CD14-positive monocyte (primary cell): Measurements from ENCODE around the gene ACTRT2. TPM values are rescaled to one million over a fixed set of nuclear protein-coding genes. Genes with fewer than 3 reads are reported as not detected.

ENCODE experiments used
- DNase-seq, 3 donors: peaks; one replicate each; pipeline ENCODE4 v3.0.0-alpha.2; 2011 to 2022
- H2AFZ ChIP-seq: 2 replicates; pipeline ENCODE4 v1.6.0; 2012; ENCODE audit warnings: mild to moderate bottlenecking, low read depth, low read length, inconsistent platforms; ENCODE audit not compliant: insufficient read depth, poor library complexity, severe bottlenecking
- H3K27ac ChIP-seq, 2 donors: 1 replicate in 1 of 2; 2 replicates in 1 of 2; pipeline ENCODE4 v1.5.1; 2012 to 2013; ENCODE audit warnings: low read length in 2 of 2, control low read depth in 1 of 2, inconsistent platforms in 1 of 2, low read depth in 1 of 2, mild to moderate bottlenecking in 1 of 2
- H3K27me3 ChIP-seq, 2 donors: one replicate each; pipeline versions ENCODE4 v1.6.0 to v1.6.1; 2011 to 2013; ENCODE audit warnings: low read length in 2 of 2; ENCODE audit not compliant: control insufficient read depth in 2 of 2, insufficient read depth in 2 of 2
- H3K36me3 ChIP-seq, 2 donors: replicated peaks in 1 of 2; 1 replicate in 1 of 2; 2 replicates in 1 of 2; pipeline versions ENCODE4 v1.5.1 to v1.6.1; 2012 to 2013; ENCODE audit warnings: low read length in 2 of 2, control low read depth in 1 of 2, inconsistent platforms in 1 of 2, mild to moderate bottlenecking in 1 of 2; ENCODE audit not compliant: insufficient read depth in 2 of 2, control insufficient read depth in 1 of 2
- H3K4me1 ChIP-seq, 2 donors: 1 replicate in 1 of 2; 2 replicates in 1 of 2; pipeline versions ENCODE4 v1.5.1 to v1.6.1; 2012 to 2013; ENCODE audit warnings: low read length in 2 of 2, control low read depth in 1 of 2, inconsistent platforms in 1 of 2, mild to moderate bottlenecking in 1 of 2, moderate library complexity in 1 of 2; ENCODE audit not compliant: insufficient read depth in 2 of 2, control insufficient read depth in 1 of 2
- H3K4me2 ChIP-seq: replicated peaks from 2 replicates; pipeline ENCODE3; 2012; ENCODE audit warnings: low read length, moderate library complexity, mild to moderate bottlenecking; ENCODE audit not compliant: poor library complexity, severe bottlenecking; ENCODE audit errors: extremely low read depth
- H3K4me3 ChIP-seq, 3 experiments: fragments of 200-600 bp in 1 of 3; sonication (generic) in 1 of 3; replicated peaks in 1 of 3; 1 replicate in 2 of 3; 2 replicates in 1 of 3; pipeline ENCODE4 v1.5.1; 2011 to 2013; ENCODE audit warnings: low read length in 3 of 3, mild to moderate bottlenecking in 3 of 3, control low read depth in 2 of 3, low read depth in 2 of 3, inconsistent platforms in 1 of 3, moderate library complexity in 1 of 3
- H3K79me2 ChIP-seq: 2 replicates; pipeline ENCODE4 v1.6.0; 2012; ENCODE audit warnings: mild to moderate bottlenecking, control low read depth, inconsistent platforms, low read length, moderate library complexity; ENCODE audit not compliant: insufficient read depth
- H3K9ac ChIP-seq: 2 replicates; pipeline ENCODE4 v1.6.0; 2017; ENCODE audit warnings: low read length, mild to moderate bottlenecking; ENCODE audit not compliant: insufficient read depth, poor library complexity, severe bottlenecking
- H3K9me3 ChIP-seq, 2 donors: replicated peaks in 1 of 2; 1 replicate in 1 of 2; 2 replicates in 1 of 2; pipeline versions ENCODE4 v1.5.1 to v1.6.1; 2012 to 2013; ENCODE audit warnings: low read length in 2 of 2, control low read depth in 1 of 2; ENCODE audit not compliant: control insufficient read depth in 1 of 2, insufficient read depth in 1 of 2
- H4K20me1 ChIP-seq: 2 replicates; pipeline ENCODE4 v1.6.0; 2012; ENCODE audit warnings: mild to moderate bottlenecking, low read length, control low read depth, moderate library complexity; ENCODE audit not compliant: insufficient read depth
- H3K27ac Mint-ChIP-seq, 7 donors: one replicate each; pipeline ENCODE4 v1.8.0; 2020; ENCODE audit warnings: mild to moderate bottlenecking in 7 of 7, mixed read lengths in 7 of 7, moderate library complexity in 6 of 7, inconsistent platforms in 2 of 7
- H3K27me3 Mint-ChIP-seq, 3 donors: one replicate each; pipeline ENCODE4 v1.8.0; 2021 to 2022; ENCODE audit warnings: low read depth in 3 of 3, mild to moderate bottlenecking in 3 of 3, mixed read lengths in 3 of 3, moderate library complexity in 3 of 3, inconsistent platforms in 1 of 3
- H3K36me3 Mint-ChIP-seq, 2 donors: one replicate each; pipeline ENCODE4 v1.8.0; 2020; ENCODE audit warnings: mixed read lengths in 2 of 2, inconsistent platforms in 1 of 2, mild to moderate bottlenecking in 1 of 2
- H3K4me1 Mint-ChIP-seq: one replicate; pipeline ENCODE4 v1.8.0; 2020; ENCODE audit warnings: mild to moderate bottlenecking, mixed read lengths
- H3K4me3 Mint-ChIP-seq, 2 donors: one replicate each; pipeline ENCODE4 v1.8.0; 2020; ENCODE audit warnings: mild to moderate bottlenecking in 2 of 2, mixed read lengths in 2 of 2, moderate library complexity in 1 of 2
- H3K9me3 Mint-ChIP-seq, 7 donors: one replicate each; pipeline ENCODE4 v1.8.0; 2020 to 2022; ENCODE audit warnings: mixed read lengths in 7 of 7, mild to moderate bottlenecking in 6 of 7, moderate library complexity in 6 of 7, inconsistent platforms in 2 of 7
- CTCF ChIP-seq: fragments of 200-600 bp; IDR thresholded peaks from one replicate; pipeline ENCODE4 v1.8.0; 2022; ENCODE audit warnings: antibody characterized with exemption, mild to moderate bottlenecking
- WGBS: methylation state at CpG from one replicate; pipeline ENCODE4 v1.1.5; 2013; ENCODE audit warnings: missing lambda C conversion rate; ENCODE audit not compliant: insufficient coverage; 5-methylcytosine and 5-hydroxymethylcytosine counted together
- intact Hi-C, 2 donors: fragments of 100-400 bp; cut with micrococcal nuclease; formaldehyde crosslinking; loops; one replicate each; pipeline versions ENCODE4 v1.15.0 to v1.15.1; 2023
- polyA plus RNA-seq, 3 donors: library from polyadenylated mRNA; depleted of rRNA in 1 of 3; unstranded in 2 of 3; stranded (reverse) in 1 of 3; fragments of 300-500 nt in 2 of 3; fragments of >200 nt in 1 of 3; fragmentation: Illumina TruSeq in 2 of 3; gene quantifications; 1 replicate in 2 of 3; 2 replicates in 1 of 3; pipeline ENCODE4 v1.2.3, GENCODE V29; 2012 to 2021

ACTRT2 gene
- polyA plus RNA-seq, 3 donors: not detected

GRCh38 chr1:3061981-3062615, 40.8 kb downstream of the ACTRT2 start:
- Histone ChIP-seq H3K4me2 (no peak overlapping the region), H3K36me3 (no peaks in the 10 kb centered on the region), H3K9ac (no peak overlapping the region), H4K20me1 (no peaks in the 10 kb centered on the region), H3K79me2 (no peaks in the 10 kb centered on the region), H3K4me3 (no peak overlapping the region), H3K27me3 (peaks cover 0 to 13% of the 10 kb centered on the region in 2 donors), H3K4me1 (no peaks in the 10 kb centered on the region), H3K9me3 (no peaks in the 10 kb centered on the region), H2AFZ (no peak overlapping the region), H3K27ac (no peak overlapping the region)
- intact Hi-C loops: no loop called here
- no peak overlapping the region for H3K27ac Mint-ChIP-seq
- no peaks in the 10 kb centered on the region for H3K9me3 Mint-ChIP-seq
- H3K4me3 Mint-ChIP-seq: no peak overlapping the region
- H3K36me3 Mint-ChIP-seq: no peaks in the 10 kb centered on the region
- TF ChIP-seq CTCF: no peak
- DNase-seq: no peak
- H3K4me1 Mint-ChIP-seq: no peaks in the 10 kb centered on the region
- WGBS: 95% methylated on average over 18 of the region's 21 CpGs
- peaks cover 11 to 21% (median 12%) of the 10 kb centered on the region in 3 donors for H3K27me3 Mint-ChIP-seq

DNA sequence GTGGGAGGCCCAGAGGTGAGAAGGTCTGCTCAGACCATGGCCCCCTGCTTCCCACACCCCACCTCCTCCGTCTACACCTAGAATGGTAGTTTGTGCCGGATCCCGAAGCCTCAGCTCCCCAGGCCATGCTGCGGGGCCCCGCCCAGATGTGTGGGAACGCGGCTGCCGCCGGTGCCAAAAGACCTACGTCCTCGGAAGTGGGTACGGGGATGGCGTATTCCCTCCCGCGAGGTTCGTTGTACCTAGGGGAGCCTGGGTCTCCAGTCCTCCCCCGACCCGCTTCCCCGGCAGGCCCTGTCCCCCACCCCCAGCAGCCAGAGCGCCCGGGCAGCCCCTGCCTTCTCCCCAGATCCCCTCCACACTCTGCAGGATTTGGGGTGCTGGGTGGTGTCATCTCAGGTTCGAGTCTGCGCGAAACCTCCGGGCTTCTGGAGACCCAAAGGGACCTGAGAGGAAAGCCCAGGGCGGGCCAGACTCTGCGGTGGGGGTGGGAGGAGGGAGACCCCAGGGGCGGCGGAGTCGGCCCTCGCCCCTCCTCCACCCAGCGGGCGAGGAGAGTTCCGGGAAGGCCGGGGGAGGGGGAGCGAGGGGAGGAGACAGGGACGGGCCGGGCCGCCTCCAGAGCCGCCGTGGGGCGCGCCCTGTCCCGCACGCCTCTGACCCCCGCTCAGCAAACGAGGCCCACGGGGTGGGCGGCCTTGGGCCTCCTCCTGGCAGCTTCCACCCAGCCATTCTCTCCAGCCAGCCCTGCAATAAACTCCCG, 41.5 kb downstream of the ACTRT2 start:
- no peak overlapping the region for H3K27ac ChIP-seq
- no peak overlapping the region for H3K4me3 ChIP-seq
- Mint-ChIP-seq H3K27me3 (peaks cover 17 to 27% (median 18%) of the 10 kb centered on the region in 3 donors), H3K9me3 (no peaks in the 10 kb centered on the region), H3K4me3 (no peak overlapping the region), H3K27ac (no peak overlapping the region), H3K36me3 (no peaks in the 10 kb centered on the region), H3K4me1 (no peaks in the 10 kb centered on the region)
- WGBS: 94% methylated on average over 18 of the region's 50 CpGs
- no peaks in the 10 kb centered on the region for H4K20me1 ChIP-seq
- no peaks in the 10 kb centered on the region for H3K79me2 ChIP-seq
- H3K36me3 ChIP-seq: no peaks in the 10 kb centered on the region
- no peak for TF ChIP-seq CTCF
- H3K4me2 ChIP-seq: no peak overlapping the region
- intact Hi-C loops: no loop called here
- no peaks in the 10 kb centered on the region for H3K9me3 ChIP-seq
- no peak overlapping the region for H3K9ac ChIP-seq
- H2AFZ ChIP-seq: no peak overlapping the region
- H3K27me3 ChIP-seq: peaks cover 4 to 20% of the 10 kb centered on the region in 2 donors
- no peaks in the 10 kb centered on the region for H3K4me1 ChIP-seq
- no peak for DNase-seq
